Measurements from ENCODE around the gene SMAD9. TPM values are rescaled to one million over a fixed set of nuclear protein-coding genes. Genes with fewer than 3 reads are reported as not detected.

Gene SMAD9
- total and polyA plus RNA-seq, 2 experiments from 2014 or later: 10.6 to 10.8 TPM

DNA sequence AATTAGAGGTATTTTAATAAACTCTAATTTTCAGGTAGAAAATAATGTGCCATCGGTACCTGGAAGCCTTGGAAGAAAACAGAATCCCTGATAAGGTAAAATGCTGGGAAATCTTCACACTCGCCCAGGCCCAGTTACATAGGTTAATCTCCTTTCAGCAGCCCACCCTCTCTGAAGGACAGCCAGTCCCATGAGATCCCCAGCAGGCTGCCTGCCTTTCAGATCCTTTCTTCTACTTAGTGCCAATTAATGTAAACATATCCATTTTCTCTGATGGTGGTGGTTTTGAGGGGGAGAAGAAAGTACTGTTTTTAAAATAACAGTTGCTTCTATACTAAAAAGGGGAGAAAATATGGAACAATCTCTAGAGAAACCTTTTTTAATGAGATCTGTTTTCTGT lies 12.2 kb downstream of the SMAD9 start:
- Histone ChIP-seq H3K36me3 (ENCODE audit: low read depth) (no peaks in the 10 kb centered on the region), H3K79me2 (ENCODE audit: insufficient read depth) (peaks cover 93% of the 10 kb centered on the region), H3K9ac (no peak overlapping the region), H3K4me2 (ENCODE audit: unreplicated experiment) (no peak overlapping the region), H3K4me3 (no peak overlapping the region), H2AFZ (no peak overlapping the region), H3K9me2 (ENCODE audit: insufficient read depth) (no peaks in the 10 kb centered on the region), H3F3A (ENCODE audit: insufficient read depth) (no peaks in the 10 kb centered on the region), H3K27me3 (replicated peaks; ENCODE audit: insufficient read depth) (no peaks in the 10 kb centered on the region), H3K27ac (no peak overlapping the region), H3K9me3 (ENCODE audit: low read depth) (no peaks in the 10 kb centered on the region), H4K20me1 (ENCODE audit: insufficient read depth) (no peaks in the 10 kb centered on the region), H3K4me1 (ENCODE audit: insufficient read depth) (no peaks in the 10 kb centered on the region)
- WGBS, 2 experiments (ENCODE audit: low coverage in 1 of 2, low lambda C conversion rate in 2 of 2, missing lambda C conversion rate in 2 of 2): 94 to 97% methylated on average over 2 of the region's 2 CpGs
- in situ Hi-C loops (cut with MboI): no loop called here
- TF ChIP-seq EZH2 (IDR thresholded peaks at IDR 0.05; ENCODE audit: insufficient read depth, poor library complexity, severe bottlenecking) (no peak), EZH2phosphoT487 (IDR thresholded peaks at IDR 0.05; ENCODE audit: insufficient read depth, low read depth) (no peak)
- DNase-seq: no peak

DNA sequence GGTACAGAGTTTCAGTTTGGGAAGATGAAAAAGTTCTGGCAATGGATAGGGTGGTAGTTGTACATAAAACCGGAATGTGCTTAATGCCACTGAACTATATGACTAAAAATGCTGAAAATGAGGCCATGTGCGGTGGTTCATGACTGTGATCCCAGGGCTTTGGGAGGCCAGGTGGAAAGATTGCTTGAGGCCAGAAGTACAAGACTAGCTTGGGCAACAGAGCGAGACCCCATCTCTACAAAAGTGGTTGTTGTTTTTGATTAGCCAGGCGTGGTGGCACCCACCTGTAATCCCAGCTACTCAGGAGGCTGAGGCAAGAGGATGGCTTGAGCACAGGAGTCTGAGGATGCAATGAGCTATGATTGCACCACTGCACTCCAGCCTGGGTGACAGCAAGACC lies 12.8 kb downstream of the SMAD9 start:
- no peak overlapping the region for H3K4me2 ChIP-seq (ENCODE audit: unreplicated experiment)
- H3K79me2 ChIP-seq (ENCODE audit: insufficient read depth): peaks cover 93% of the 10 kb centered on the region
- no peaks in the 10 kb centered on the region for H4K20me1 ChIP-seq (ENCODE audit: insufficient read depth)
- no peak overlapping the region for H3K4me3 ChIP-seq
- H2AFZ ChIP-seq: no peak overlapping the region
- DNase-seq: no peak
- H3K4me1 ChIP-seq (ENCODE audit: insufficient read depth): no peaks in the 10 kb centered on the region
- H3K27me3 ChIP-seq (replicated peaks; ENCODE audit: insufficient read depth): no peaks in the 10 kb centered on the region
- no peak overlapping the region for H3K9ac ChIP-seq
- H3K27ac ChIP-seq: no peak overlapping the region
- H3K9me2 ChIP-seq (ENCODE audit: insufficient read depth): no peaks in the 10 kb centered on the region
- no peak for TF ChIP-seq EZH2phosphoT487 (IDR thresholded peaks at IDR 0.05; ENCODE audit: insufficient read depth, low read depth)
- no peak for TF ChIP-seq EZH2 (IDR thresholded peaks at IDR 0.05; ENCODE audit: insufficient read depth, poor library complexity, severe bottlenecking)
- in situ Hi-C loops (cut with MboI): no loop called here
- no peaks in the 10 kb centered on the region for H3K9me3 ChIP-seq (ENCODE audit: low read depth)
- H3K36me3 ChIP-seq (ENCODE audit: low read depth): no peaks in the 10 kb centered on the region
- 98 to 100% methylated on average over 4 of the region's 4 CpGs for WGBS, 2 experiments (ENCODE audit: low coverage in 1 of 2, low lambda C conversion rate in 2 of 2, missing lambda C conversion rate in 2 of 2)
- no peaks in the 10 kb centered on the region for H3F3A ChIP-seq (ENCODE audit: insufficient read depth)

- Histone ChIP-seq H3K36me3 (ENCODE audit: low read depth) (no peaks in the 10 kb centered on the region), H4K20me1 (ENCODE audit: insufficient read depth) (no peaks in the 10 kb centered on the region), H3K27me3 (replicated peaks; ENCODE audit: insufficient read depth) (no peaks in the 10 kb centered on the region), H2AFZ (no peak overlapping the region), H3K4me3 (no peak overlapping the region), H3F3A (ENCODE audit: insufficient read depth) (no peaks in the 10 kb centered on the region), H3K9me2 (ENCODE audit: insufficient read depth) (no peaks in the 10 kb centered on the region), H3K9ac (no peak overlapping the region), H3K4me1 (ENCODE audit: insufficient read depth) (no peaks in the 10 kb centered on the region), H3K79me2 (ENCODE audit: insufficient read depth) (peaks cover 93% of the 10 kb centered on the region), H3K9me3 (ENCODE audit: low read depth) (no peaks in the 10 kb centered on the region), H3K27ac (no peak overlapping the region), H3K4me2 (ENCODE audit: unreplicated experiment) (no peak overlapping the region)
- in situ Hi-C loops (cut with MboI): no loop called here
- no peak for DNase-seq
- TF ChIP-seq EZH2 (IDR thresholded peaks at IDR 0.05; ENCODE audit: insufficient read depth, poor library complexity, severe bottlenecking) (no peak), EZH2phosphoT487 (IDR thresholded peaks at IDR 0.05; ENCODE audit: insufficient read depth, low read depth) (no peak)
- 97 to 98% methylated on average over 5 of the region's 5 CpGs for WGBS, 2 experiments (ENCODE audit: low coverage in 1 of 2, low lambda C conversion rate in 2 of 2, missing lambda C conversion rate in 2 of 2)
These were observed 14.1 kb downstream of the SMAD9 start for GRCh38 chr13:36905944-36906343.

GRCh38 chr13:36903925-36904595 lies 16.0 kb downstream of the SMAD9 start:
- no peak overlapping the region for H2AFZ ChIP-seq
- peaks cover 83% of the 10 kb centered on the region for H3K79me2 ChIP-seq (ENCODE audit: insufficient read depth)
- in situ Hi-C loops (cut with MboI): no loop called here
- H3K27me3 ChIP-seq (replicated peaks; ENCODE audit: insufficient read depth): no peaks in the 10 kb centered on the region
- H3K4me3 ChIP-seq: no peak overlapping the region
- no peak overlapping the region for H3K9ac ChIP-seq
- no peaks in the 10 kb centered on the region for H3K9me3 ChIP-seq (ENCODE audit: low read depth)
- no peaks in the 10 kb centered on the region for H3K36me3 ChIP-seq (ENCODE audit: low read depth)
- no peak for TF ChIP-seq EZH2phosphoT487 (IDR thresholded peaks at IDR 0.05; ENCODE audit: insufficient read depth, low read depth)
- no peak for TF ChIP-seq EZH2 (IDR thresholded peaks at IDR 0.05; ENCODE audit: insufficient read depth, poor library complexity, severe bottlenecking)
- no peak for DNase-seq
- H3F3A ChIP-seq (ENCODE audit: insufficient read depth): no peaks in the 10 kb centered on the region
- WGBS, 2 experiments (ENCODE audit: low coverage in 1 of 2, low lambda C conversion rate in 2 of 2, missing lambda C conversion rate in 2 of 2): 98% methylated on average over 8 of the region's 8 CpGs
- H3K9me2 ChIP-seq (ENCODE audit: insufficient read depth): no peaks in the 10 kb centered on the region
- no peak overlapping the region for H3K27ac ChIP-seq
- H3K4me1 ChIP-seq (ENCODE audit: insufficient read depth): no peaks in the 10 kb centered on the region
- H4K20me1 ChIP-seq (ENCODE audit: insufficient read depth): no peaks in the 10 kb centered on the region
- H3K4me2 ChIP-seq (ENCODE audit: unreplicated experiment): no peak overlapping the region

All from GM23248 (cell line).